ENCODE measurements around the gene LYSMD4.

DNA sequence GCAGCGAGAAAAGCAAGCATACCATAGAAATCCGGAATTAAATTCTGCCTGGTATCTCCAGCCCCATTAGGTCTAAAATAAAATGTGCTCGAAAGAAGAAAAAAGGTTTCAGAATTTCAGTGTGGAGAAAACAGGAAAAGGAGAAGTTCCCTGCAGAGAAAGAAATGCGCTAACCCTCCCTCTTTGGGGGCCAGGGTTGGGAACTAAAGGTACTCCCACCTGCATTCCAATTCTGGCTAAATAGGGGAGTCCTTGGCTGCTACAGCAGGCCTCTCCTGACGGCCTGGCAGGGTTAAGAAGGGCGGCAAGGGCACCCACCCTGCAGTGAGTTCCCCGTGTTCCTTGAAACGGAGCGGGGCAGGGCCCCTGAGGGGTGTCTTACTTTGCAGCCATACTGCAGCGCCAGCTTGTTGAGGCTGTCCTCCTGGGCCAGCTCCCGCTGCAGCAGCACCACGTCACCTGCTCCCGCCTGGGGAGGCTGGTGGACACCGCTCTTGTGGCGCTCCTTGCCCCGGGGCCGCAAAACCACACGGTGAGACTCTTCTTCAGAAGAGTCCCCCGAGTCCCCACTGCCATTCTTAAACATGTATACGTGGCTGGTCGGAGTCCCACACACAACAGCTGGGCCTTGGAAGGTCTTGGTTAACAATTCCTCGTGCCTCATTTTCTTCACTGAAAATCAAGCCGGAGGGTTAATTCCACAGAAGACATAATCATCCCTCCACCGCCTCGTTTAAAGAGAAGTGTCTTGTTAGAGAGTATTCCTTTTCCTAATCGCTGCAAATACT, 1.7 kb downstream of the LYSMD4 start:
- TF ChIP-seq CTCF (IDR thresholded peaks at IDR 0.05; ENCODE audit: low read depth, low read length) (no peak), POLR2A (IDR thresholded peaks at IDR 0.05; ENCODE audit: extremely low read depth, insufficient read length) (no peak), MAX (IDR thresholded peaks at IDR 0.05; ENCODE audit: low read depth, low read length) (no peak)
